GM10266 (cell line): Measurements from ENCODE around the gene CLDN3.

Experiments used
- DNase-seq: peaks from one replicate; pipeline ENCODE4 v3.0.0; 2012; ENCODE audit errors: extremely low spot score
- CTCF ChIP-seq: IDR thresholded peaks from 2 replicates; pipeline ENCODE4 v1.5.1; 2012; ENCODE audit warnings: mild to moderate bottlenecking, low read depth; ENCODE audit not compliant: control insufficient read depth, insufficient read depth; ENCODE audit errors: missing control alignments

CLDN3 gene

GRCh38 chr7:73746378-73746777 is 23.7 kb downstream of the CLDN3 start:
- no peak for TF ChIP-seq CTCF
- DNase-seq = no peak

- DNase-seq = no peak
- no peak for TF ChIP-seq CTCF
Measured at GRCh38 chr7:73742753-73743641, 27.1 kb downstream of the CLDN3 start.

GRCh38 chr7:73742338-73742752 is 27.7 kb downstream of the CLDN3 start:
- no peak for DNase-seq
- TF ChIP-seq CTCF = no peak

GRCh38 chr7:73741600-73741999 is 28.5 kb downstream of the CLDN3 start:
- TF ChIP-seq CTCF = no peak
- DNase-seq = no peak

GRCh38 chr7:73740771-73741170 is 29.3 kb downstream of the CLDN3 start:
- TF ChIP-seq CTCF = no peak
- DNase-seq = no peak

GRCh38 chr7:73740212-73740611 is 29.9 kb downstream of the CLDN3 start:
- no peak for TF ChIP-seq CTCF
- DNase-seq = no peak

GRCh38 chr7:73739387-73739767 is 30.7 kb downstream of the CLDN3 start:
- DNase-seq = no peak
- no peak for TF ChIP-seq CTCF
